Effector memory CD8-positive, alpha-beta T cell (primary cell): Measurements from ENCODE around the gene RAB11FIP4.

Experiments
- ATAC-seq: fragments of 150-1000 bp; cut with Tn5 transposase; replicated peaks from 2 replicates; pipeline ENCODE4 v1.10.0; 2021; ENCODE audit warnings: mild to moderate bottlenecking, moderate library complexity
- DNase-seq, 3 experiments: peaks; one replicate each; pipeline ENCODE4 v3.0.0; 2021
- H3K27ac Mint-ChIP-seq, 2 donors: one replicate each; pipeline ENCODE4 v1.8.0; 2022; ENCODE audit warnings: mild to moderate bottlenecking in 2 of 2, mixed read lengths in 2 of 2, moderate library complexity in 2 of 2
- H3K27me3 Mint-ChIP-seq, 2 donors: one replicate each; pipeline ENCODE4 v1.8.0; 2022; ENCODE audit warnings: mixed read lengths in 2 of 2
- H3K36me3 Mint-ChIP-seq: one replicate; pipeline ENCODE4 v1.8.0; 2022; ENCODE audit warnings: mild to moderate bottlenecking, moderate library complexity, mixed read lengths; ENCODE audit not compliant: insufficient read depth
- H3K4me1 Mint-ChIP-seq, 2 donors: one replicate each; pipeline ENCODE4 v1.8.0; 2022; ENCODE audit warnings: low read depth in 2 of 2, mixed read lengths in 2 of 2
- H3K4me3 Mint-ChIP-seq, 2 donors: one replicate each; pipeline ENCODE4 v1.8.0; 2022; ENCODE audit warnings: mild to moderate bottlenecking in 2 of 2, mixed read lengths in 2 of 2, moderate library complexity in 2 of 2
- H3K9me3 Mint-ChIP-seq, 2 donors: one replicate each; pipeline ENCODE4 v1.8.0; 2022; ENCODE audit warnings: mixed read lengths in 2 of 2

The RAB11FIP4 gene

GRCh38 chr17:31404028-31404949, 12.8 kb downstream of the RAB11FIP4 start:
- ATAC-seq, result no peak
- H3K9me3 Mint-ChIP-seq, result no peaks in the 10 kb centered on the region
- peaks cover 5 to 13% of the 10 kb centered on the region in 2 donors for H3K27me3 Mint-ChIP-seq
- peaks cover 0 to 5% of the 10 kb centered on the region in 2 donors for H3K4me1 Mint-ChIP-seq
- no peak overlapping the region for H3K4me3 Mint-ChIP-seq
- H3K36me3 Mint-ChIP-seq, result peaks cover 3% of the 10 kb centered on the region
- DNase-seq, result no peak
- H3K27ac Mint-ChIP-seq, result peak overlapping the region; percentile 1 to 49

DNA sequence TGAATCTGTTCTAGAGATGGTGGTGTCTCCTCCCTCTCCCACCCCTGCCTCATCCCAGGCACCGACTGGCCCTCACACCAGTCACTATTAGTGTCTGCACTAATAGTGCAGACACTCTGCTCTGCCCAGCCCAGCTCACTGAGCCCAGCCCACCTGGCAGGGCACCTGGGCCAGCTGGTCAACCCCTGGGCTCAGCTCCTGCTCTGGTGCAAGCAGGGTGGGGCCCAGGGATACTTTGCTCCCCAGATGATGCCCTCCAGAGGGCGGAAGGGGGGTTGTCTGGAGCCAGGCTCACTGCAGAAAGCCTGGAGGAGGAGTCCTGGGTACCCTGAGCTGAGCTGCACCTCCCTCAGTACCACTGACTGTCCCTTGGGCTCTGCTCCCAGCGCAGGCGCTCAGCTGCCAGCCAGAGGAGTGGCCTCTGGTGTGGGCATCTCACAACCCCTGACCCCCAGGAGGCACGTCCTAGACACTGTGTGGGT, 14.5 kb downstream of the RAB11FIP4 start:
- Mint-ChIP-seq H3K36me3 (no peaks in the 10 kb centered on the region), H3K27ac (no peak overlapping the region), H3K4me1 (peaks cover 0 to 5% of the 10 kb centered on the region in 2 donors), H3K9me3 (no peaks in the 10 kb centered on the region), H3K4me3 (no peak overlapping the region), H3K27me3 (peaks cover 6 to 14% of the 10 kb centered on the region in 2 donors)
- no peak for DNase-seq
- no peak for ATAC-seq

- Mint-ChIP-seq H3K9me3 (no peaks in the 10 kb centered on the region), H3K4me1 (peaks cover 0 to 5% of the 10 kb centered on the region in 2 donors), H3K4me3 (no peak overlapping the region), H3K27me3 (peaks cover 9 to 20% of the 10 kb centered on the region in 2 donors), H3K27ac (no peak overlapping the region), H3K36me3 (no peaks in the 10 kb centered on the region)
- ATAC-seq, result no peak
- DNase-seq, result no peak
These were observed 17.1 kb downstream of the RAB11FIP4 start for GRCh38 chr17:31408586-31408985.

- no peaks in the 10 kb centered on the region for H3K9me3 Mint-ChIP-seq
- H3K4me1 Mint-ChIP-seq, result no peaks in the 10 kb centered on the region
- H3K36me3 Mint-ChIP-seq, result no peaks in the 10 kb centered on the region
- peaks cover 13 to 38% of the 10 kb centered on the region in 2 donors for H3K27me3 Mint-ChIP-seq
- ATAC-seq, result no peak
- H3K27ac Mint-ChIP-seq, result no peak overlapping the region
- DNase-seq, result no peak
- no peak overlapping the region for H3K4me3 Mint-ChIP-seq
These were observed 20.3 kb downstream of the RAB11FIP4 start for GRCh38 chr17:31411707-31412285.

GRCh38 chr17:31412511-31412910, 21.0 kb downstream of the RAB11FIP4 start:
- Mint-ChIP-seq H3K9me3 (no peaks in the 10 kb centered on the region), H3K4me3 (no peak overlapping the region), H3K4me1 (no peaks in the 10 kb centered on the region), H3K27ac (no peak overlapping the region), H3K27me3 (peaks cover 13 to 38% of the 10 kb centered on the region in 2 donors), H3K36me3 (no peaks in the 10 kb centered on the region)
- ATAC-seq (no peak), DNase-seq (no peak)

- Mint-ChIP-seq H3K27ac (no peak overlapping the region), H3K4me1 (no peaks in the 10 kb centered on the region), H3K9me3 (no peaks in the 10 kb centered on the region), H3K36me3 (no peaks in the 10 kb centered on the region), H3K4me3 (no peak overlapping the region), H3K27me3 (peaks cover 13 to 38% of the 10 kb centered on the region in 2 donors)
- ATAC-seq, result no peak
- DNase-seq, result no peak
These were observed 21.8 kb downstream of the RAB11FIP4 start for GRCh38 chr17:31413081-31413799.

GRCh38 chr17:31413874-31414549, 22.5 kb downstream of the RAB11FIP4 start:
- Mint-ChIP-seq H3K27me3 (peaks cover 13 to 38% of the 10 kb centered on the region in 2 donors), H3K36me3 (no peaks in the 10 kb centered on the region), H3K4me3 (no peak overlapping the region), H3K9me3 (no peaks in the 10 kb centered on the region), H3K27ac (no peak overlapping the region), H3K4me1 (no peaks in the 10 kb centered on the region)
- DNase-seq (no peak), ATAC-seq (no peak)

DNA sequence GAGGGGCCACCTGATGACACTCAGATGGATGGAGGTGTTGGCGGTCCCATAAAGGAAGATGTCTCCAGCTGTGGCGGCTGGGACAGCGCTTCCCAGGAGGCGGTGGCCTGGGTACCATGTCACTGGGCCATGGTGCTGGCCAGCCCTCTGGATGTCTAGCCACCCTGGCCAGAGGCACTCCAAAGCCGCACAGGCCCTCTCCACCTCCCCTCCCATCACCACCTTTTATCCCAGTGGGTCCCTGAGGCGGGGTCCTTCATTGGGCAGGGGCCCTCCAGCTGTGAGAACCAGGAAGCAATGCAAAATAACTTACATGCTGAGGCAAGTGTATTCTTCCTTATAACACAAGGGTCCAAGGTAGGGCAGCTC, 23.1 kb downstream of the RAB11FIP4 start:
- no peak overlapping the region for H3K4me3 Mint-ChIP-seq
- H3K27me3 Mint-ChIP-seq, result peaks cover 13 to 34% of the 10 kb centered on the region in 2 donors
- H3K4me1 Mint-ChIP-seq, result no peaks in the 10 kb centered on the region
- no peaks in the 10 kb centered on the region for H3K9me3 Mint-ChIP-seq
- DNase-seq (no peak), ATAC-seq (no peak)
- H3K36me3 Mint-ChIP-seq, result no peaks in the 10 kb centered on the region
- H3K27ac Mint-ChIP-seq, result no peak overlapping the region

DNA sequence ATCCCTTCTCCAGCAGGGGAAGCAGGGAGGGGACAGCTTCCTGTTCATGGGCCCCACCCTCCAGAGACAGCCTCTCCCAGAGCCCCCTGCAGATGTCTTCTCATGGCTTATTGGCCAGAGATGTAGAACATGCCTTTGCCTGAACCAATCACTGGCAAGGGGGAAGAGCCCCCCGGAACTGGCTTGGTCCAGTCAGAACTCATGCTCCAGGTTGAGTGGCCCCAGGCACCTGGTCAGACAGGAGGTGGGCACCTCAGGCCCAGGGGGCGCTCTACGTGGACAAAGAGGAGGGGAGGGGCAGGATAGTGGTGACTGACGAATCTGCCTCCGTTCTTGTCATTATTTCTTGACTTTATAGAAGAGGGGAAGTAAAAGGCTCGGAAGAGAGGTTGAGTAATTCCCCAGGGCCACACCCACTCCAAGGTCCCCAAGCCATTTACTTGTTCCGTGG, 23.6 kb downstream of the RAB11FIP4 start:
- DNase-seq (no peak), ATAC-seq (no peak)
- Mint-ChIP-seq H3K27me3 (peaks cover 11 to 29% of the 10 kb centered on the region in 2 donors), H3K9me3 (no peaks in the 10 kb centered on the region), H3K36me3 (no peaks in the 10 kb centered on the region), H3K4me3 (no peak overlapping the region), H3K4me1 (no peaks in the 10 kb centered on the region), H3K27ac (no peak overlapping the region)

- H3K9me3 Mint-ChIP-seq, result no peaks in the 10 kb centered on the region
- no peaks in the 10 kb centered on the region for H3K36me3 Mint-ChIP-seq
- ATAC-seq (no peak), DNase-seq (no peak)
- H3K4me1 Mint-ChIP-seq, result no peaks in the 10 kb centered on the region
- H3K27me3 Mint-ChIP-seq, result peaks cover 7 to 23% of the 10 kb centered on the region in 2 donors
- no peak overlapping the region for H3K4me3 Mint-ChIP-seq
- H3K27ac Mint-ChIP-seq, result no peak overlapping the region
These were observed 24.4 kb downstream of the RAB11FIP4 start for GRCh38 chr17:31415640-31416502.

GRCh38 chr17:31416503-31416923, 25.0 kb downstream of the RAB11FIP4 start:
- ATAC-seq, result no peak
- no peaks in the 10 kb centered on the region for H3K9me3 Mint-ChIP-seq
- DNase-seq, result no peak
- peaks cover 7 to 23% of the 10 kb centered on the region in 2 donors for H3K27me3 Mint-ChIP-seq
- no peak overlapping the region for H3K27ac Mint-ChIP-seq
- peaks cover 2% of the 10 kb centered on the region for H3K36me3 Mint-ChIP-seq
- H3K4me3 Mint-ChIP-seq, result no peak overlapping the region
- H3K4me1 Mint-ChIP-seq, result no peaks in the 10 kb centered on the region

GRCh38 chr17:31417051-31417792, 25.7 kb downstream of the RAB11FIP4 start:
- H3K27me3 Mint-ChIP-seq, result peaks cover 10 to 23% of the 10 kb centered on the region in 2 donors
- H3K4me3 Mint-ChIP-seq, result no peak overlapping the region
- DNase-seq (no peak), ATAC-seq (no peak)
- H3K36me3 Mint-ChIP-seq, result peaks cover 2% of the 10 kb centered on the region
- H3K4me1 Mint-ChIP-seq, result no peaks in the 10 kb centered on the region
- no peaks in the 10 kb centered on the region for H3K9me3 Mint-ChIP-seq
- H3K27ac Mint-ChIP-seq, result no peak overlapping the region
